GM12891 (cell line): ENCODE results near the gene ATP6V1D.

ENCODE experiments used
- PAX5 ChIP-seq: IDR thresholded peaks from 2 replicates; pipeline ENCODE4 v1.6.1; 2011; ENCODE audit warnings: low read length, moderate library complexity, mild to moderate bottlenecking; ENCODE audit not compliant: insufficient read depth, severe bottlenecking
- POLR2A ChIP-seq: IDR thresholded peaks from 2 replicates; pipeline ENCODE4 v1.6.1; 2011; ENCODE audit warnings: low read depth, low read length, control low read depth
- POLR2AphosphoS5 ChIP-seq: IDR thresholded peaks from 2 replicates; pipeline ENCODE4 v1.6.1; 2011; ENCODE audit warnings: low read depth, low read length, control low read depth
- POU2F2 ChIP-seq: IDR thresholded peaks from 2 replicates; pipeline ENCODE4 v1.6.1; 2011; ENCODE audit warnings: low read depth, mild to moderate bottlenecking, control low read depth, low read length, moderate library complexity
- SPI1 ChIP-seq: IDR thresholded peaks from 2 replicates; pipeline ENCODE4 v1.6.1; 2011; ENCODE audit warnings: low read depth, low read length, control low read depth
- TAF1 ChIP-seq: IDR thresholded peaks from 2 replicates; pipeline ENCODE4 v1.6.1; 2011; ENCODE audit warnings: low read depth, low read length, control low read depth

DNA sequence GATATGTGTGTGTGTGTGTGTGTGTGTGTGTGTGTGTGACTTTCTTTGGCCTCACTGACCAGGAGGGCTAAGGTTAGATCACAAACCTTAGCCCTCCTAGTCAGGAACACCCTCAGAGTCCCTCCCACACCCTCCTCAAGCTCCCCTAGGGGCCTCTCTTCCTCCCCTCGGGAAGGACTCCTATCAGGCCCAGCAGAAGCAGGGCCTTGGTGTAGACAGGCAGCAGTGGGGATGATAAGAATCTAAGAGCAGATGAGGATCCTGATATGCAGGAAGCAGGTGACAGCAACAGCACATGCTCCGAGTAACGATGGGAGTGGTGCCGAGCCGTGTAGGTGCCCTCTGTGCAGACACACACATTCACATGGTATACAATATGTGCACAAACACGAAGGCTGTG is 31.7 kb upstream of the ATP6V1D start:
- TF ChIP-seq POLR2A (no peak), POU2F2 (no peak), TAF1 (no peak), POLR2AphosphoS5 (no peak), PAX5 (no peak), SPI1 (no peak)
